Keratinocyte (primary cell): Measurements from ENCODE around the gene TFAP2E. TPM values are rescaled to one million over a fixed set of nuclear protein-coding genes. Genes with fewer than 3 reads are reported as not detected.

Experiments used
- DNase-seq: peaks from one replicate; pipeline ENCODE4 v3.0.0-alpha.2; 2011; ENCODE audit warnings: low read depth, missing footprints, low spot score
- FAIRE-seq: peaks from 2 replicates; lab custom pipeline; 2011; peaks lifted over from hg19 to GRCh38; lab: Jason Lieb, UNC
- H2AFZ ChIP-seq: 2 replicates; pipeline ENCODE4 v1.6.0; 2012; ENCODE audit warnings: low read length, control low read depth, inconsistent platforms; ENCODE audit not compliant: control insufficient read depth
- H3K27ac ChIP-seq: 2 replicates; pipeline ENCODE4 v1.5.1; 2011; ENCODE audit warnings: low read length; ENCODE audit not compliant: control insufficient read depth, insufficient read depth
- H3K27me3 ChIP-seq: 3 replicates; pipeline ENCODE4 v1.6.0; 2011; ENCODE audit warnings: low read length; ENCODE audit not compliant: control insufficient read depth, insufficient read depth; ENCODE audit errors: extremely low read depth
- H3K36me3 ChIP-seq, 2 experiments: 2 replicates in 1 of 2; 3 replicates in 1 of 2; pipeline ENCODE4 v1.5.1; 2011; ENCODE audit warnings: low read length in 2 of 2, mild to moderate bottlenecking in 1 of 2; ENCODE audit not compliant: control insufficient read depth in 2 of 2, insufficient read depth in 2 of 2; ENCODE audit errors: extremely low read depth in 1 of 2
- H3K4me1 ChIP-seq: 3 replicates; pipeline ENCODE4 v1.5.1; 2011; ENCODE audit warnings: low read length; ENCODE audit not compliant: control insufficient read depth, insufficient read depth; ENCODE audit errors: extremely low read depth
- H3K4me2 ChIP-seq: 3 replicates; pipeline ENCODE4 v1.6.0; 2011; ENCODE audit warnings: low read depth, low read length; ENCODE audit not compliant: control insufficient read depth, insufficient read depth; ENCODE audit errors: extremely low read depth
- H3K4me3 ChIP-seq, 3 experiments: fragments of 200-600 bp in 1 of 3; sonication (generic) in 1 of 3; 2 replicates in 2 of 3; 3 replicates in 1 of 3; pipeline ENCODE4 v1.5.1; 2011 to 2016; ENCODE audit warnings: low read length in 3 of 3, mild to moderate bottlenecking in 3 of 3, control low read depth in 2 of 3, inconsistent platforms in 1 of 3, low read depth in 1 of 3, mixed read lengths in 1 of 3, mixed run types in 1 of 3, moderate library complexity in 1 of 3; ENCODE audit not compliant: control insufficient read depth in 2 of 3, insufficient read depth in 2 of 3; ENCODE audit errors: extremely low read depth in 1 of 3
- H3K79me2 ChIP-seq: 2 replicates; pipeline ENCODE4 v1.6.0; 2012; ENCODE audit warnings: low read length; ENCODE audit not compliant: control insufficient read depth, insufficient read depth
- H3K9ac ChIP-seq: 3 replicates; pipeline ENCODE4 v1.6.0; 2011; ENCODE audit warnings: low read length; ENCODE audit not compliant: control insufficient read depth, insufficient read depth; ENCODE audit errors: extremely low read depth
- H3K9me1 ChIP-seq: 3 replicates; pipeline ENCODE4 v1.6.0; 2011; ENCODE audit warnings: low read length; ENCODE audit not compliant: control insufficient read depth, insufficient read depth; ENCODE audit errors: extremely low read depth
- H3K9me3 ChIP-seq: 2 replicates; pipeline ENCODE4 v1.5.1; 2012; ENCODE audit warnings: low read depth, low read length; ENCODE audit not compliant: control insufficient read depth
- H4K20me1 ChIP-seq: 3 replicates; pipeline ENCODE4 v1.6.0; 2011; ENCODE audit warnings: low read length; ENCODE audit not compliant: control insufficient read depth, insufficient read depth; ENCODE audit errors: extremely low read depth
- CTCF ChIP-seq, 3 experiments: IDR thresholded peaks in 1 of 3; conservative IDR thresholded peaks in 1 of 3; optimal IDR thresholded peaks in 1 of 3; 2 replicates in 2 of 3; 3 replicates in 1 of 3; pipeline versions ENCODE3 to v1.5.1; 2011; ENCODE audit warnings: low read length in 3 of 3, mild to moderate bottlenecking in 3 of 3, moderate library complexity in 2 of 3, control low read depth in 1 of 3, inconsistent platforms in 1 of 3; ENCODE audit not compliant: insufficient read depth in 2 of 3; ENCODE audit errors: extremely low read depth in 1 of 3
- EZH2 ChIP-seq: IDR thresholded peaks from one replicate; pipeline ENCODE4 v1.6.1; 2012; ENCODE audit warnings: inconsistent platforms, mild to moderate bottlenecking, low read length, moderate library complexity
- dilution Hi-C: fragments of 300-500 bp; cut with MboI; formaldehyde crosslinking; loops from one replicate; pipeline ENCODE4 v1.7.0; 2020; ENCODE audit warnings: low sequenced_read_pairs; ENCODE audit not compliant: extremely low pct_ligation_motif_present
- polyA plus RNA-seq, 5 experiments: library from polyadenylated mRNA; depleted of rRNA in 3 of 5; stranded (reverse) in 3 of 5; stranded (forward) in 1 of 5; unstranded in 1 of 5; fragments of >200 nt; gene quantifications; 1 replicate in 1 of 5; 2 replicates in 3 of 5; 3 replicates in 1 of 5; pipeline versions ENCODE4 v1.2.1 to v1.2.3, GENCODE V29; 2011 to 2012; ENCODE audit warnings: missing spikeins in 2 of 5, low read depth in 1 of 5, low replicate concordance in 1 of 5

Gene TFAP2E
- polyA plus RNA-seq, 1 donor (not counting 4 experiments of a cell fraction or from before 2014, with no cell fraction given) = 0.26 TPM

- H3K9me3 ChIP-seq = no peaks in the 10 kb centered on the region
- peaks cover 0 to 10% of the 10 kb centered on the region in 2 experiments for H3K36me3 ChIP-seq
- peaks cover 3% of the 10 kb centered on the region for H4K20me1 ChIP-seq
- peaks cover 4% of the 10 kb centered on the region for H3K79me2 ChIP-seq
- dilution Hi-C loops = no loop called here
- no peaks in the 10 kb centered on the region for H3K27me3 ChIP-seq
- no peak overlapping the region for H3K27ac ChIP-seq
- H3K4me3 ChIP-seq = no peak overlapping the region
- H3K4me1 ChIP-seq = no peaks in the 10 kb centered on the region
- TF ChIP-seq CTCF (optimal IDR thresholded peaks at IDR 0.05 in 1 of 3, IDR thresholded peaks at IDR 0.05 in 1 of 3, conservative IDR thresholded peaks at IDR 0.05 in 1 of 3; ENCODE audit: extremely low read depth in 1 of 3, insufficient read depth in 2 of 3, low read length in 3 of 3) (peak in 1 of 3 experiments; percentile 32), EZH2 (no peak)
- no peak for DNase-seq
- H2AFZ ChIP-seq = no peak overlapping the region
- no peak overlapping the region for H3K4me2 ChIP-seq
- FAIRE-seq = no peak
- no peaks in the 10 kb centered on the region for H3K9me1 ChIP-seq
- H3K9ac ChIP-seq = no peak overlapping the region
Measured at GRCh38 chr1:35544976-35545375, 28.1 kb upstream of the TFAP2E start.

- no peak overlapping the region for H3K9ac ChIP-seq
Measured at GRCh38 chr1:35546614-35547013, 26.5 kb upstream of the TFAP2E start.

More at GRCh38 chr1:35546614-35547013, 26.5 kb upstream of the TFAP2E start:
- Histone ChIP-seq H3K9me3 (no peaks in the 10 kb centered on the region), H3K4me2 (no peak overlapping the region), H3K36me3 (peaks cover 2 to 10% of the 10 kb centered on the region in 2 experiments), H2AFZ (no peak overlapping the region), H3K27me3 (no peaks in the 10 kb centered on the region), H3K27ac (no peak overlapping the region), H3K79me2 (peaks cover 4% of the 10 kb centered on the region), H3K4me3 (no peak overlapping the region), H3K9me1 (no peaks in the 10 kb centered on the region), H3K4me1 (no peaks in the 10 kb centered on the region), H4K20me1 (peaks cover 3% of the 10 kb centered on the region)
- FAIRE-seq (no peak), DNase-seq (no peak)
- TF ChIP-seq CTCF (optimal IDR thresholded peaks at IDR 0.05 in 1 of 3, IDR thresholded peaks at IDR 0.05 in 1 of 3, conservative IDR thresholded peaks at IDR 0.05 in 1 of 3; ENCODE audit: extremely low read depth in 1 of 3, insufficient read depth in 2 of 3, low read length in 3 of 3) = no peak
- no peak for TF ChIP-seq EZH2
- dilution Hi-C loops = no loop called here
